Activated T-cell treated with anti-CD3 and anti-CD28 coated beads, Interleukin-2, amount 50 U/mL, for 24 hours (primary cell): ENCODE measurements around the gene SAG.
A peak's percentile ranks its signal among the peaks of the same experiment; 100 is the strongest.

Experiments
- DNase-seq: peaks from one replicate; pipeline ENCODE4 v3.0.0-alpha.2; 2020
- H3K27ac Mint-ChIP-seq: 2 replicates; pipeline ENCODE4 v1.8.0; 2020; ENCODE audit warnings: mild to moderate bottlenecking, mixed read lengths
- H3K27me3 Mint-ChIP-seq: 2 replicates; pipeline ENCODE4 v1.8.0; 2020; ENCODE audit warnings: mixed read lengths
- H3K36me3 Mint-ChIP-seq: 2 replicates; pipeline ENCODE4 v1.8.0; 2020; ENCODE audit warnings: low read depth, mixed read lengths
- H3K4me1 Mint-ChIP-seq: 2 replicates; pipeline ENCODE4 v1.8.0; 2020; ENCODE audit warnings: low read depth, mixed read lengths
- H3K4me3 Mint-ChIP-seq: 2 replicates; pipeline ENCODE4 v1.8.0; 2020; ENCODE audit warnings: mild to moderate bottlenecking, moderate library complexity, mixed read lengths
- H3K9me3 Mint-ChIP-seq: 2 replicates; pipeline ENCODE4 v1.8.0; 2020; ENCODE audit warnings: mixed read lengths

Gene SAG

GRCh38 chr2:233380995-233381637 lies 73.5 kb downstream of the SAG start:
- Mint-ChIP-seq H3K9me3 (no peaks in the 10 kb centered on the region), H3K27ac (peak overlapping the region; percentile 37), H3K4me3 (peak overlapping the region; percentile 3), H3K36me3 (peaks cover 45% of the 10 kb centered on the region), H3K4me1 (peaks cover 76% of the 10 kb centered on the region), H3K27me3 (no peaks in the 10 kb centered on the region)
- DNase-seq, result no peak

GRCh38 chr2:233381638-233381995 lies 74.0 kb downstream of the SAG start:
- peaks cover 81% of the 10 kb centered on the region for H3K4me1 Mint-ChIP-seq
- no peaks in the 10 kb centered on the region for H3K27me3 Mint-ChIP-seq
- DNase-seq, result no peak
- H3K27ac Mint-ChIP-seq, result peak overlapping the region; percentile 37
- H3K9me3 Mint-ChIP-seq, result no peaks in the 10 kb centered on the region
- peak overlapping the region; percentile 3 for H3K4me3 Mint-ChIP-seq
- H3K36me3 Mint-ChIP-seq, result peaks cover 42% of the 10 kb centered on the region

GRCh38 chr2:233384015-233384414 lies 76.4 kb downstream of the SAG start:
- Mint-ChIP-seq H3K4me3 (peak overlapping the region; percentile 76), H3K4me1 (peaks cover 92% of the 10 kb centered on the region)

GRCh38 chr2:233384811-233385488 lies 77.3 kb downstream of the SAG start:
- Mint-ChIP-seq H3K4me1 (peaks cover 91% of the 10 kb centered on the region), H3K36me3 (peaks cover 54% of the 10 kb centered on the region)

More at GRCh38 chr2:233384015-233384414, 76.4 kb downstream of the SAG start:
- Mint-ChIP-seq H3K27me3 (no peaks in the 10 kb centered on the region), H3K27ac (peak overlapping the region; percentile 97), H3K36me3 (peaks cover 45% of the 10 kb centered on the region), H3K9me3 (no peaks in the 10 kb centered on the region)
- DNase-seq, result no peak

GRCh38 chr2:233385489-233386044 lies 78.0 kb downstream of the SAG start:
- Mint-ChIP-seq H3K36me3 (peaks cover 60% of the 10 kb centered on the region), H3K27ac (peak overlapping the region; percentile 97), H3K4me3 (peak overlapping the region; percentile 76), H3K27me3 (no peaks in the 10 kb centered on the region), H3K9me3 (no peaks in the 10 kb centered on the region), H3K4me1 (peaks cover 87% of the 10 kb centered on the region)
- peak; percentile 62 for DNase-seq

More at GRCh38 chr2:233384811-233385488, 77.3 kb downstream of the SAG start:
- Mint-ChIP-seq H3K27me3 (no peaks in the 10 kb centered on the region), H3K4me3 (peak overlapping the region; percentile 76), H3K9me3 (no peaks in the 10 kb centered on the region), H3K27ac (peak overlapping the region; percentile 97)
- DNase-seq, result peak; percentile 47

GRCh38 chr2:233386382-233387041 lies 78.9 kb downstream of the SAG start:
- H3K27me3 Mint-ChIP-seq, result no peaks in the 10 kb centered on the region
- peaks cover 66% of the 10 kb centered on the region for H3K36me3 Mint-ChIP-seq
- peak overlapping the region; percentile 76 for H3K4me3 Mint-ChIP-seq
- H3K27ac Mint-ChIP-seq, result peak overlapping the region; percentile 97
- no peak for DNase-seq
- peaks cover 77% of the 10 kb centered on the region for H3K4me1 Mint-ChIP-seq
- H3K9me3 Mint-ChIP-seq, result no peaks in the 10 kb centered on the region

GRCh38 chr2:233387225-233387624 lies 79.6 kb downstream of the SAG start:
- H3K27ac Mint-ChIP-seq, result peak overlapping the region; percentile 97
- DNase-seq, result no peak
- peaks cover 69% of the 10 kb centered on the region for H3K36me3 Mint-ChIP-seq
- H3K27me3 Mint-ChIP-seq, result no peaks in the 10 kb centered on the region
- peaks cover 72% of the 10 kb centered on the region for H3K4me1 Mint-ChIP-seq
- peak overlapping the region; percentile 76 for H3K4me3 Mint-ChIP-seq
- H3K9me3 Mint-ChIP-seq, result no peaks in the 10 kb centered on the region

- no peak for DNase-seq
- Mint-ChIP-seq H3K27me3 (no peaks in the 10 kb centered on the region), H3K4me1 (peaks cover 65% of the 10 kb centered on the region), H3K27ac (peak overlapping the region; percentile 97), H3K4me3 (peak overlapping the region; percentile 38), H3K9me3 (no peaks in the 10 kb centered on the region), H3K36me3 (peaks cover 68% of the 10 kb centered on the region)
These were observed 80.3 kb downstream of the SAG start for GRCh38 chr2:233387667-233388528.

GRCh38 chr2:233389601-233390125 lies 82.0 kb downstream of the SAG start:
- peak overlapping the region; percentile 49 for H3K27ac Mint-ChIP-seq
- no peaks in the 10 kb centered on the region for H3K9me3 Mint-ChIP-seq
- peaks cover 75% of the 10 kb centered on the region for H3K36me3 Mint-ChIP-seq
- no peak for DNase-seq
- H3K4me3 Mint-ChIP-seq, result no peak overlapping the region
- peaks cover 49% of the 10 kb centered on the region for H3K4me1 Mint-ChIP-seq
- H3K27me3 Mint-ChIP-seq, result no peaks in the 10 kb centered on the region

- DNase-seq, result no peak
- H3K36me3 Mint-ChIP-seq, result peaks cover 78% of the 10 kb centered on the region
- no peak overlapping the region for H3K4me3 Mint-ChIP-seq
These were observed 88.1 kb downstream of the SAG start for GRCh38 chr2:233395687-233396086.

More at GRCh38 chr2:233395687-233396086, 88.1 kb downstream of the SAG start:
- Mint-ChIP-seq H3K27ac (no peak overlapping the region), H3K4me1 (peaks cover 42% of the 10 kb centered on the region), H3K9me3 (no peaks in the 10 kb centered on the region), H3K27me3 (no peaks in the 10 kb centered on the region)
